Activated CD8-positive, alpha-beta memory T cell treated with anti-CD3 and anti-CD28 coated beads, Interleukin-2, amount 50 U/mL, for 24 hours (primary cell): Measurements from ENCODE around the gene MAN1C1.

Experiments
- DNase-seq: peaks from one replicate; pipeline ENCODE4 v3.0.0-alpha.2; 2020; ENCODE audit errors: extremely low read depth

The MAN1C1 gene

GRCh38 chr1:25782608-25783201 is 166.1 kb downstream of the MAN1C1 start:
- DNase-seq = no peak

- no peak for DNase-seq
Observed at GRCh38 chr1:25784575-25785051, 168.0 kb downstream of the MAN1C1 start.

GRCh38 chr1:25785333-25786067 is 168.9 kb downstream of the MAN1C1 start:
- no peak for DNase-seq

GRCh38 chr1:25786887-25787759 is 170.5 kb downstream of the MAN1C1 start:
- DNase-seq = no peak

- no peak for DNase-seq
Observed at GRCh38 chr1:25787760-25788166, 171.2 kb downstream of the MAN1C1 start.

GRCh38 chr1:25790472-25790871 is 173.9 kb downstream of the MAN1C1 start:
- no peak for DNase-seq

- DNase-seq = no peak
Observed at GRCh38 chr1:25792115-25792514, 175.5 kb downstream of the MAN1C1 start.

GRCh38 chr1:25793585-25794170 is 177.1 kb downstream of the MAN1C1 start:
- DNase-seq = no peak

- DNase-seq = no peak
Observed at GRCh38 chr1:25794325-25794724, 177.7 kb downstream of the MAN1C1 start.

GRCh38 chr1:25795211-25795610 is 178.6 kb downstream of the MAN1C1 start:
- DNase-seq = no peak

- DNase-seq = no peak
Observed at GRCh38 chr1:25795946-25796810, 179.6 kb downstream of the MAN1C1 start.

GRCh38 chr1:25796811-25797458 is 180.3 kb downstream of the MAN1C1 start:
- peak; percentile 62 for DNase-seq

- no peak for DNase-seq
Observed at GRCh38 chr1:25797939-25798338, 181.3 kb downstream of the MAN1C1 start.

GRCh38 chr1:25798666-25799351 is 182.2 kb downstream of the MAN1C1 start:
- DNase-seq = no peak

GRCh38 chr1:25799352-25799934 is 182.9 kb downstream of the MAN1C1 start:
- no peak for DNase-seq

GRCh38 chr1:25799935-25800702 is 183.5 kb downstream of the MAN1C1 start, which contains the start of gene SELENON:
TSS of gene SELENON (plus strand) at chr1:25800193. CDS start at chr1:25800231, 38 bp downstream.
- no peak for DNase-seq

GRCh38 chr1:25800703-25801377 is 184.2 kb downstream of the MAN1C1 start:
- DNase-seq = no peak

GRCh38 chr1:25802915-25803314 is 186.3 kb downstream of the MAN1C1 start:
- DNase-seq = no peak
